ENCODE results near the gene RHOC.

Gene RHOC

DNA sequence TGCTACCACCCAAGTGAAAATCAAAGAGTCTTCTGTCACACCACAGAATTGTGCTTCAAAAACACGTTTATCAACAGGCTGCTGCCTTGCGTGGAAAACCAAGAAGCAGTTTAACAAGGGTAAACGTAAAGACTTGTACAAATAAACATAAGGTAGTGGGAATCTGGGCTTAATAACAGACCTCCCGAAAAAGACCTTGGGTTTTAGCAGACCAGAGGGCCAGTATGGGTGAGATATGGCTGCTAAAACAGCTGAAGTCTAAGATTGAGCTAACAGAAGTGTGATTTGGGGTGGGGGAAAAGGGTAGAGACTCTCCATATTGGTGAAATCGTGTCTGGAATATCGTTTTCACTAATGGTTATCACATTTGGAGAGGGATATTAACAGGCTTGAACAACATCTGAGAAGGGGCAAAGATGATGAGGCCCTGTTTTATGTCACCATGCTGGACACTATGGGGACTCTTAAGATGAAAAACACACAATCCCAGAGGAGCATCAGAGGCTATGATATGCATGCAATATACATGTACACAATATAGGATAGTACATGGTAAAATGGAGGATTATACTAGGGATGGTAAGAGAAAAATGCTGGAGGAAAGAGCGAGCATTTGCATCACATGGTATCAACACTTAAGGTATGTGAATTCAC lies 31.1 kb downstream of the RHOC start:
- no peak for DNase-seq

DNA sequence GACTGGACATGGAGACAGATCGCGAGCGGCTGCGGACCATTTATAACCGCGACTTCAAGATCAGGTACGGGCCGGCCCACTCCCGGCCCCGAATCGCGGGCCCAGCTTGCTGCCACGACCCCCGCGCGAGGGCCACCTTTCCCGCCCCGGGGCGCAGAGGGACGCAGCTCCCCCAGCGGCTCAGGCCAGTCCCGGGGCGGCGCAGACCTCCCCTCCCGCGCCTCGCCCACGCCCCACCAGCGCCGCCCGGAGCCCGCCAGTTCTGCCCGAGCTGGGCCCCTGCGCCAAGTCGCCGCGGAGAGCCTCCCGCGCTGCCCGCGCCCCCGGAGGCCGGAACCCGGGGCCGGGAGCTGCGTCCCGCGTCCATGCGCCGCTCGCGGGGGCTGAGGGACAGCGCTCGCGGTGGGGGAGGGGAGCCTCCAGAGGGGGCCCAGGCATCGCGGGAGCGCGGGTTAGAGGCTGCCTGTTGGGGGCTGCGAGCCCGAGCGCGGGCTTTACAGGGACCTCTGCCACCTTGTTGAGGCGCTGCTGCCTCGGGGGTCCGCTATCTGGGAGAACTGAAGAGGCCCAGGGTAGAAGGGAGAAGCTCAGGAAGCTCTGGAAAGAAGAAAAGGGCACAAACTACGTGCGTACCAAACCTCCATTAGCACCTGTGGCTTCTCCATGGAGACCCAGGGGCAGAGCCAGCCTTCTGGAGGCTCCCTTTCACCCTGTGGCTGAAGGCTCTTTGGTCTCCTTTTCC lies 31.8 kb downstream of the RHOC start:
- peak; percentile 24 for DNase-seq

DNA sequence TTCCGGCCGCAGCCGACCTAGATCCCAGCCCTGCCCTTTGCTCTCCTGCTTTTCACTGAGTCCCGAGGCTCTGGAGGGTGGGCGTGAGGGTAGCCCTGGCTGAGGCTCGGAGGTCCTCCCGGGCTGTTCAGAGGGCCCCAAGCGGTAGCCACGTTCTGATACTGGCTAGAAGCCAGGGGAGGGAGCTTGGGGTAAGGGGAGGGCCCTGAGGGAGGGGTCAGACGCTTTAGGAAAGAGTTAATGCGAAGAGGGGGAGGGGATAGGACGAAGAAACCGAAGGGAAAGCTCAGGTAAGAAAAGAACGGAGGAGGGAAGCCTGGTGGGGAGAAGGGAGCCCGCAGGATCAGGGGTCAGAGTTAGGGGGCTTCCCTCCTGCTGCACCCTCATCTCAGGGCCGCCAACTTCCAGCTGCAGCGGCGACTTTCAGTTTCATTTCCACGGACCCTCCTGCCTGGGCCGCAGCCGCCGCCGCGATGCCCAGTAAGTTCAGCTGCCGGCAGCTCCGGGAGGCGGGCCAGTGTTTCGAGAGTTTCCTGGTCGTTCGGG lies 32.4 kb downstream of the RHOC start, which contains the start of gene MOV10:
MOV10 (plus strand) TSS at position 220 of the 546 bp plus-strand sequence; CDS start at position 474, 254 bp downstream.
- DNase-seq, result peak; percentile 70

DNA sequence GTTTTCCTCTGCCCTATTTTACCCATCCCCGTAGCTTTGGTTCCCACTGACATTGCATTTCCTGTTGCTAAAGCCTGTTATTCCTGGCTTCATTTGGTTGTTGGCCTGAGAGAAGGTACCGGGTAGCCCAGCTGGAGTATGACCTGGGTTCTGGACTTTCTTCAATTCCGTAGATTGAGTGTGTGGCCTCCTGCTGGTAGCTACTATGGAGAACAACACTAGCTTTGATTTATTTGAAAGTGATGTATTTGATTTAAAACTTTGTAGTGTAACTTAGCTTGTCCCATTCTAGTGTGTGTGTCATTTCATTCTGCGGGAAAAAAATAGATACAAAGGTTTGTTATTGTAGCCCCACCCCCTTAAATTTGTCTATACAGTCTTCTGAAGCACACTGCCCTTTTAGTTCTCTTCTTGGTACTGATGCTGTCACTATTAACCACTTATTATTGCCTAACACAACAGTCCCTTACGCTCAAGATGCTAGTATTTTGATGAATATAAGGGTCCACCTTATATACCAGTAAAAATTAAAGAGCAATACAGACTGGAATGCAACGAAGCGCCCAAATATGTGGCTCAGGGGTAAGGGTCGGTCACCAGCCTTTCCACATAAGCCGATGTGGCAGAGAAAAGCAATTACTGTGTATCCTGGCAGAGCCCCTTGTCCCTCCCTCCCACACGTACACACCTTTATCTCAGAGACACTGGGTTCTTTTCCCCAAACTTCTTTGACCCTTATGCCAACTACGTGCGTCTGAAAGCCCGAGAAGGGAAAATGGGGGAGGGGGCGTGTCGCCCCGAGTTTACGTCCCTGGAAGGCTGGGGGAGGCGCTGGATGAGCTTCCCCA lies 33.1 kb downstream of the RHOC start:
- peak; percentile 49 for DNase-seq

DNA sequence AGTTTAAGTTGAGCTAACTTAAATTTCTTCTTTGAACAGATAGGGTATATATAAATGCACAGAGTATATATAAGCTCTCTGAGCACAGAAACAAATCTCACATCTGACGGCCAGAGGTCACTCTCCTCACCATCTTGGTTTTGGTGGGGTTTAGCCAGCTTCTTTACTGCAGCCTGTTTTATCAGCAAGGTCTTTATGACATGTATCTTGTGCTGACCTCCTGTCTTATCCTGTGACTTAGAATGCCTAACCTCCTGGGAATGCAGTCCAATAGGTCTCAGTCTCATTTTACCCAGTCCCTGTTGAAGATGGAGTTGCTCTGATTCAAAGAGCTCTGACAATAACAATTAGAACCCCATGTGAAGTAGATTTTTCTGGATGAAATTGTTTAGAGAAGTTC lies 34.1 kb downstream of the RHOC start:
- no peak for DNase-seq

DNA sequence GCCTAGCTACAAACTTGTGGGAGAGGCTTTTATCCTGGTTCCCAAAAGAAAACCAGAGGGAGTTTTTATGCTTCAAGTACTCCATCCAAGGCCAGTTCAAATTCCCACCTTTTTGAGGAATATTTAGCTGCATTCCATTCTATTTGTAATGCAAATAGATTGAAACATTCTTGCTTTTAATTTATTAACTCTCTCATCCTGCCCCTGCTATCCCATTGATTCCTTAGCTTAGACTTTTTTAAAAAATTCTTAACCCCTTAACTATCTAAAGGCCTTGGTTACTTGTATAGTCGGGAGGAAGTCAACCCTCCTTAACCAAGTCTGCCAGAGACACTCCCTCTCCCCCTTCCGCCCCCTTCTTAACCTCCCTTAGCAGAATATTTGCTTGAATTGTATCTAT lies 34.9 kb downstream of the RHOC start:
- DNase-seq, result no peak

DNA sequence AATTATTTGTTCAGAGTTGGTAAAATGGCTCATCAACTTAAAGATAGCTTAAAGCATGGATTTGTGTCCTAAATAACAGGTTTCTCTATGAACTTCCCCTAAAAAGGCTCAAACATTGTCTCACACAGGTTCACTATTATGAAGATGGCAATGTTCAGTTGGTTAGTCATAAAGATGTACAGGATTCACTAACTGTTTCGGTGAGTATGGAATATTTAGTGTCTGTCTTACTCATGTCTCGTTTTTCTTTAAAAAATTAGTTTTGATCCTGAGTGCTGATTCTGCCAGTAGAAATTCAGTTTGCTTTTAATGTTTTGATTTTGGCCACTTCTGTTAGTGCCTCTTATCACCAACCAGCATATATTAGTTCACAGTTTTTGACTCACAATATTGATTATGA lies 40.0 kb downstream of the RHOC start:
- DNase-seq, result no peak

DNA sequence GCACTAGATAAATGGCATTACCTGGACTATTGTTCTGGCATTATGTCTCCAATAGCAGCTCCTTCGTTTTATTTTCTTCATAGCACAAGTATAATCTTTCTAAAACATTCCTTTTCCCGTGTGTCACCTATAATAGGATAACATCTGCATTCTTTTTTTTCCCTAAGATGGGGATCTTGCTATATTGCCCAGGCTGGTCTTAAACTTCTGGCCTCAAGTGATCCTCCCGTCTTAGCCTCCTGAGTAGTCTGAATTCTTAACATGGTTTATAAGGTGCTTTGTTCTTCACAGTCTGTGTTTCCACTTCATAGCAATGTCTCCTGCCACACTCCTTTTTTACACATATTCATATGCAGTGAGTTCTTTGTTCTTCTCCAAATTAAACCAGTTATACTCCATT lies 41.1 kb downstream of the RHOC start:
- DNase-seq, result no peak

GRCh38 chr1:112651205-112651604 lies 55.7 kb downstream of the RHOC start:
- DNase-seq, result no peak

Data from CD4-positive, alpha-beta T cell treated with Interleukin-17A for 1 hour (primary cell).